Spinal cord (tissue), 10 donors: ENCODE measurements around the gene WWC2. TPM values are rescaled to one million over a fixed set of nuclear protein-coding genes. Genes with fewer than 3 reads are reported as not detected.
"Not testable (repeated sequence)": the region's sequence is repeated elsewhere in the genome, so short reads cannot be mapped to it uniquely, and the experiment has no call there.

Source experiments
- DNase-seq, 6 donors: peaks; one replicate each; pipeline versions ENCODE4 v3.0.0 to v3.0.0-alpha.2; 2013 to 2015; ENCODE audit warnings: low spot score in 6 of 6, low read depth in 4 of 6
- H3K27ac ChIP-seq: one replicate; pipeline ENCODE4 v1.5.1; 2013; ENCODE audit warnings: low read depth, low read length, control low read depth
- H3K27me3 ChIP-seq: one replicate; pipeline ENCODE4 v1.6.1; 2013; ENCODE audit warnings: low read length; ENCODE audit not compliant: control insufficient read depth, insufficient read depth
- H3K36me3 ChIP-seq: one replicate; pipeline ENCODE4 v1.6.1; 2013; ENCODE audit warnings: low read length; ENCODE audit not compliant: control insufficient read depth, insufficient read depth
- H3K4me1 ChIP-seq: one replicate; pipeline ENCODE4 v1.6.1; 2013; ENCODE audit warnings: low read length; ENCODE audit not compliant: control insufficient read depth, insufficient read depth
- H3K4me3 ChIP-seq: one replicate; pipeline ENCODE4 v1.5.1; 2013; ENCODE audit warnings: low read depth, low read length, control low read depth
- H3K9me3 ChIP-seq: one replicate; pipeline ENCODE4 v1.6.1; 2013; ENCODE audit warnings: low read length; ENCODE audit not compliant: control insufficient read depth, insufficient read depth
- WGBS: methylation state at CpG from one replicate; pipeline ENCODE4 v1.1.5; 2013; ENCODE audit warnings: missing lambda C conversion rate; ENCODE audit not compliant: insufficient coverage; 5-methylcytosine and 5-hydroxymethylcytosine counted together
- polyA plus RNA-seq, 2 donors: library from polyadenylated mRNA; unstranded; fragments of 120-200 nt; gene quantifications; one replicate each; pipeline ENCODE4 v1.2.1, GENCODE V29; 2013; ENCODE audit not compliant: insufficient read length in 2 of 2
- total RNA-seq, 2 donors: library from RNA; depleted of rRNA in 1 of 2; stranded (reverse); fragments of 120-200 nt in 1 of 2; fragments of >200 nt in 1 of 2; gene quantifications; one replicate each; pipeline versions ENCODE4 v1.2.3 to v1.2.4, GENCODE V29; 2013 to 2014
- donor health status: healthy.

The WWC2 gene
- total and polyA plus RNA-seq, 4 donors: 19.0 to 33.4 (median 25.9) TPM

GRCh38 chr4:183147983-183148382, 48.9 kb downstream of the WWC2 start:
- DNase-seq: no peak
- no CpG with 5 or more reads among the region's 4 CpGs for WGBS

GRCh38 chr4:183149616-183150539, 50.8 kb downstream of the WWC2 start:
- Histone ChIP-seq H3K4me3 (no peak overlapping the region), H3K4me1 (no peaks in the 10 kb centered on the region), H3K36me3 (no peaks in the 10 kb centered on the region), H3K9me3 (no peaks in the 10 kb centered on the region), H3K27me3 (no peaks in the 10 kb centered on the region), H3K27ac (no peak overlapping the region)
- WGBS: no CpG with 5 or more reads among the region's 5 CpGs
- DNase-seq: no peak

More at GRCh38 chr4:183147983-183148382, 48.9 kb downstream of the WWC2 start:
- H3K27ac ChIP-seq: no peak overlapping the region
- H3K4me1 ChIP-seq: no peaks in the 10 kb centered on the region
- H3K27me3 ChIP-seq: no peaks in the 10 kb centered on the region
- no peaks in the 10 kb centered on the region for H3K9me3 ChIP-seq
- no peak overlapping the region for H3K4me3 ChIP-seq
- H3K36me3 ChIP-seq: no peaks in the 10 kb centered on the region

- not testable (repeated sequence) for H3K4me1 ChIP-seq, DNase-seq, H3K27me3 ChIP-seq, H3K36me3 ChIP-seq, H3K27ac ChIP-seq, H3K9me3 ChIP-seq, H3K4me3 ChIP-seq
- WGBS: no CpG with 5 or more reads among the region's 5 CpGs
Measured at GRCh38 chr4:183150664-183151063, 51.6 kb downstream of the WWC2 start.

GRCh38 chr4:183152232-183152631, 53.2 kb downstream of the WWC2 start:
- H3K4me1 ChIP-seq, DNase-seq, H3K4me3 ChIP-seq, H3K36me3 ChIP-seq, H3K27ac ChIP-seq, H3K27me3 ChIP-seq, H3K9me3 ChIP-seq: not testable (repeated sequence)
- 100% methylated on average over 3 of the region's 4 CpGs for WGBS

GRCh38 chr4:183153190-183153916, 54.3 kb downstream of the WWC2 start:
- H3K36me3 ChIP-seq: no peaks in the 10 kb centered on the region
- no peaks in the 10 kb centered on the region for H3K9me3 ChIP-seq
- H3K4me3 ChIP-seq: no peak overlapping the region
- no peak for DNase-seq
- H3K4me1 ChIP-seq: no peaks in the 10 kb centered on the region
- no peaks in the 10 kb centered on the region for H3K27me3 ChIP-seq
- H3K27ac ChIP-seq: no peak overlapping the region
- 100% methylated on average over 3 of the region's 6 CpGs for WGBS

- no peak overlapping the region for H3K27ac ChIP-seq
- DNase-seq: no peak
- no peak overlapping the region for H3K4me3 ChIP-seq
- H3K9me3 ChIP-seq: no peaks in the 10 kb centered on the region
- no peaks in the 10 kb centered on the region for H3K27me3 ChIP-seq
- WGBS: 52% methylated on average over 8 of the region's 10 CpGs
- no peaks in the 10 kb centered on the region for H3K36me3 ChIP-seq
- H3K4me1 ChIP-seq: no peaks in the 10 kb centered on the region
Measured at GRCh38 chr4:183154701-183155391, 55.8 kb downstream of the WWC2 start.

GRCh38 chr4:183155450-183156184, 56.6 kb downstream of the WWC2 start:
- no peak overlapping the region for H3K4me3 ChIP-seq
- H3K27ac ChIP-seq: no peak overlapping the region
- no peaks in the 10 kb centered on the region for H3K27me3 ChIP-seq
- no peaks in the 10 kb centered on the region for H3K4me1 ChIP-seq
- no peaks in the 10 kb centered on the region for H3K36me3 ChIP-seq
- no peaks in the 10 kb centered on the region for H3K9me3 ChIP-seq
- no peak for DNase-seq
- WGBS: 77% methylated on average over 2 of the region's 11 CpGs

GRCh38 chr4:183157215-183157614, 58.2 kb downstream of the WWC2 start:
- no peaks in the 10 kb centered on the region for H3K27me3 ChIP-seq
- H3K27ac ChIP-seq: no peak overlapping the region
- no peaks in the 10 kb centered on the region for H3K36me3 ChIP-seq
- H3K4me1 ChIP-seq: no peaks in the 10 kb centered on the region
- DNase-seq: no peak
- H3K9me3 ChIP-seq: no peaks in the 10 kb centered on the region
- H3K4me3 ChIP-seq: no peak overlapping the region
- WGBS: 100% methylated on average over 2 of the region's 7 CpGs

- peaks cover under 1% of the 10 kb centered on the region for H3K4me1 ChIP-seq
- no peak for DNase-seq
- no peak overlapping the region for H3K4me3 ChIP-seq
- H3K27me3 ChIP-seq: no peaks in the 10 kb centered on the region
- H3K36me3 ChIP-seq: no peaks in the 10 kb centered on the region
- WGBS: 50% methylated on average over 2 of the region's 4 CpGs
- H3K9me3 ChIP-seq: no peaks in the 10 kb centered on the region
- no peak overlapping the region for H3K27ac ChIP-seq
Measured at GRCh38 chr4:183158062-183158461, 59.0 kb downstream of the WWC2 start.
